CD4-positive, CD25-positive, alpha-beta regulatory T cell (primary cell): ENCODE measurements around the gene RBMS2. TPM values are rescaled to one million over a fixed set of nuclear protein-coding genes. Genes with fewer than 3 reads are reported as not detected.

ENCODE experiments used
- ATAC-seq, 2 donors: fragments of 150-1000 bp; cut with Tn5 transposase; one replicate each; pipeline ENCODE4 v1.10.0; 2021; ENCODE audit warnings: low read depth in 2 of 2, moderate number of reproducible peaks in 2 of 2, moderate library complexity in 1 of 2
- DNase-seq, 3 donors: peaks; one replicate each; pipeline versions ENCODE4 v3.0.0 to v3.0.0-alpha.2; 2012 to 2022; ENCODE audit warnings: mixed read lengths in 1 of 3
- H3K27ac ChIP-seq: one replicate; pipeline ENCODE4 v1.7.0; 2013; ENCODE audit warnings: mild to moderate bottlenecking, low read length; ENCODE audit not compliant: insufficient read depth, poor library complexity, severe bottlenecking
- H3K27me3 ChIP-seq: one replicate; pipeline ENCODE4 v1.7.0; 2013; ENCODE audit warnings: low read length; ENCODE audit not compliant: control insufficient read depth, insufficient read depth
- H3K36me3 ChIP-seq: one replicate; pipeline ENCODE4 v1.7.0; 2013; ENCODE audit warnings: mild to moderate bottlenecking, low read length, moderate library complexity; ENCODE audit not compliant: control insufficient read depth, insufficient read depth
- H3K4me1 ChIP-seq: 2 replicates; pipeline ENCODE4 v1.7.0; 2013; ENCODE audit warnings: mild to moderate bottlenecking, low read length; ENCODE audit not compliant: insufficient read depth, control insufficient read depth, poor library complexity, severe bottlenecking
- H3K4me3 ChIP-seq: one replicate; pipeline ENCODE4 v1.7.0; 2013; ENCODE audit warnings: low read depth, mild to moderate bottlenecking, low read length, moderate library complexity
- H3K9me3 ChIP-seq, 2 experiments: 1 replicate in 1 of 2; 2 replicates in 1 of 2; pipeline ENCODE4 v1.7.0; 2013; ENCODE audit warnings: low read length in 2 of 2, mild to moderate bottlenecking in 1 of 2, moderate library complexity in 1 of 2; ENCODE audit not compliant: control insufficient read depth in 2 of 2
- H3K27ac Mint-ChIP-seq, 3 donors: one replicate each; pipeline ENCODE4 v1.8.0; 2020 to 2022; ENCODE audit warnings: mild to moderate bottlenecking in 3 of 3, mixed read lengths in 3 of 3, moderate library complexity in 2 of 3
- H3K27me3 Mint-ChIP-seq: one replicate; pipeline ENCODE4 v1.8.0; 2022; ENCODE audit warnings: mild to moderate bottlenecking, mixed read lengths
- H3K36me3 Mint-ChIP-seq: one replicate; pipeline ENCODE4 v1.8.0; 2020; ENCODE audit warnings: mixed read lengths
- H3K4me1 Mint-ChIP-seq, 4 donors: one replicate each; pipeline ENCODE4 v1.8.0; 2020 to 2022; ENCODE audit warnings: mixed read lengths in 4 of 4, mild to moderate bottlenecking in 1 of 4
- H3K4me3 Mint-ChIP-seq, 4 donors: one replicate each; pipeline ENCODE4 v1.8.0; 2020 to 2022; ENCODE audit warnings: mild to moderate bottlenecking in 4 of 4, mixed read lengths in 4 of 4, moderate library complexity in 3 of 4
- H3K9me3 Mint-ChIP-seq, 7 donors: one replicate each; pipeline ENCODE4 v1.8.0; 2020 to 2022; ENCODE audit warnings: mixed read lengths in 7 of 7, mild to moderate bottlenecking in 3 of 7, moderate library complexity in 2 of 7
- polyA plus RNA-seq, 4 donors: library from polyadenylated mRNA; unstranded; fragments of 300-500 nt; fragmentation: Illumina TruSeq; gene quantifications; one replicate each; pipeline ENCODE4 v1.2.3, GENCODE V29; 2021
- total RNA-seq: library from RNA; stranded (reverse); gene quantifications from one replicate; pipeline ENCODE4 v1.2.3, GENCODE V29; 2022

Gene RBMS2
- total and polyA plus RNA-seq, 5 donors from 2014 or later, result 0.14 to 3.1 (median 0.32) TPM; not detected in 1

- H3K27ac Mint-ChIP-seq, result no peak overlapping the region
These were observed 79.1 kb downstream of the RBMS2 start for GRCh38 chr12:56600753-56601152.

GRCh38 chr12:56601503-56601902 lies 79.9 kb downstream of the RBMS2 start:
- Histone ChIP-seq H3K4me1 (no peaks in the 10 kb centered on the region), H3K27me3 (no peaks in the 10 kb centered on the region), H3K4me3 (no peak overlapping the region), H3K9me3 (no peaks in the 10 kb centered on the region), H3K27ac (no peak overlapping the region), H3K36me3 (peaks cover 94% of the 10 kb centered on the region)
- Mint-ChIP-seq H3K4me3 (peak overlapping the region in 1 of 4 donors; percentile 32), H3K27ac (peak overlapping the region in 2 of 3 donors; percentile 38 to 45), H3K36me3 (peaks cover 72% of the 10 kb centered on the region), H3K27me3 (no peaks in the 10 kb centered on the region), H3K9me3 (peaks cover 0 to 1% (median 0%) of the 10 kb centered on the region in 7 donors), H3K4me1 (peaks cover 0 to 2% (median 0%) of the 10 kb centered on the region in 4 donors)
- ATAC-seq (peak in 1 of 2 donors; percentile 49), DNase-seq (peak in 2 of 3 donors; percentile 32 to 43)

More at GRCh38 chr12:56600753-56601152, 79.1 kb downstream of the RBMS2 start:
- no peaks in the 10 kb centered on the region for H3K27me3 ChIP-seq
- H3K36me3 ChIP-seq, result peaks cover 92% of the 10 kb centered on the region
- Mint-ChIP-seq H3K4me1 (peaks cover 0 to 2% (median 0%) of the 10 kb centered on the region in 4 donors), H3K4me3 (no peak overlapping the region), H3K27me3 (no peaks in the 10 kb centered on the region), H3K9me3 (peaks cover 0 to 1% (median 0%) of the 10 kb centered on the region in 7 donors), H3K36me3 (peaks cover 64% of the 10 kb centered on the region)
- no peak for ATAC-seq
- H3K4me1 ChIP-seq, result no peaks in the 10 kb centered on the region
- no peak overlapping the region for H3K4me3 ChIP-seq
- H3K9me3 ChIP-seq, result no peaks in the 10 kb centered on the region
- H3K27ac ChIP-seq, result no peak overlapping the region
- DNase-seq, result no peak

- Histone ChIP-seq H3K36me3 (peaks cover 96% of the 10 kb centered on the region), H3K27me3 (no peaks in the 10 kb centered on the region), H3K4me1 (no peaks in the 10 kb centered on the region), H3K27ac (no peak overlapping the region), H3K4me3 (no peak overlapping the region), H3K9me3 (no peaks in the 10 kb centered on the region)
- H3K36me3 Mint-ChIP-seq, result peaks cover 71% of the 10 kb centered on the region
- ATAC-seq (no peak), DNase-seq (no peak)
- peaks cover 0 to 2% (median 0%) of the 10 kb centered on the region in 4 donors for H3K4me1 Mint-ChIP-seq
- H3K9me3 Mint-ChIP-seq, result peaks cover 0 to 1% (median 0%) of the 10 kb centered on the region in 7 donors
- no peak overlapping the region for H3K4me3 Mint-ChIP-seq
- H3K27me3 Mint-ChIP-seq, result no peaks in the 10 kb centered on the region
- H3K27ac Mint-ChIP-seq, result no peak overlapping the region
These were observed 80.6 kb downstream of the RBMS2 start for GRCh38 chr12:56602239-56602638.

GRCh38 chr12:56604355-56604754 lies 82.7 kb downstream of the RBMS2 start:
- Mint-ChIP-seq H3K36me3 (peaks cover 64% of the 10 kb centered on the region), H3K27ac (no peak overlapping the region)
- no peak for DNase-seq

GRCh38 chr12:56614627-56615026 lies 93.0 kb downstream of the RBMS2 start:
- no peak overlapping the region for H3K4me3 ChIP-seq
- no peaks in the 10 kb centered on the region for H3K4me1 ChIP-seq
- peaks cover 69% of the 10 kb centered on the region for H3K36me3 Mint-ChIP-seq
- H3K36me3 ChIP-seq, result peaks cover 87% of the 10 kb centered on the region
- peak overlapping the region in 1 of 3 donors; percentile 65 for H3K27ac Mint-ChIP-seq
- H3K27me3 ChIP-seq, result no peaks in the 10 kb centered on the region
- DNase-seq, result no peak
- no peaks in the 10 kb centered on the region for H3K9me3 ChIP-seq
- H3K9me3 Mint-ChIP-seq, result no peaks in the 10 kb centered on the region
- ATAC-seq, result no peak
- no peaks in the 10 kb centered on the region for H3K27me3 Mint-ChIP-seq
- H3K4me3 Mint-ChIP-seq, result no peak overlapping the region
- peak overlapping the region; percentile 25 for H3K27ac ChIP-seq
- H3K4me1 Mint-ChIP-seq, result peaks cover 5 to 28% (median 13%) of the 10 kb centered on the region in 4 donors

More at GRCh38 chr12:56604355-56604754, 82.7 kb downstream of the RBMS2 start:
- Mint-ChIP-seq H3K9me3 (no peaks in the 10 kb centered on the region), H3K4me1 (no peaks in the 10 kb centered on the region), H3K27me3 (no peaks in the 10 kb centered on the region), H3K4me3 (no peak overlapping the region)
- no peaks in the 10 kb centered on the region for H3K4me1 ChIP-seq
- ATAC-seq, result no peak
- no peaks in the 10 kb centered on the region for H3K9me3 ChIP-seq
- H3K4me3 ChIP-seq, result no peak overlapping the region
- peaks cover 90% of the 10 kb centered on the region for H3K36me3 ChIP-seq
- H3K27ac ChIP-seq, result no peak overlapping the region
- no peaks in the 10 kb centered on the region for H3K27me3 ChIP-seq

GRCh38 chr12:56616244-56616643 lies 94.6 kb downstream of the RBMS2 start:
- peaks cover 3% of the 10 kb centered on the region for H3K4me1 ChIP-seq
- no peaks in the 10 kb centered on the region for H3K9me3 Mint-ChIP-seq
- H3K27ac Mint-ChIP-seq, result peak overlapping the region; percentile 9 to 59 (median 15)
- H3K27ac ChIP-seq, result no peak overlapping the region
- no peaks in the 10 kb centered on the region for H3K9me3 ChIP-seq
- peaks cover 58% of the 10 kb centered on the region for H3K36me3 Mint-ChIP-seq
- H3K4me3 ChIP-seq, result no peak overlapping the region
- no peaks in the 10 kb centered on the region for H3K27me3 Mint-ChIP-seq
- peaks cover 14 to 42% (median 25%) of the 10 kb centered on the region in 4 donors for H3K4me1 Mint-ChIP-seq
- H3K27me3 ChIP-seq, result no peaks in the 10 kb centered on the region
- no peak for ATAC-seq
- DNase-seq, result no peak
- peaks cover 86% of the 10 kb centered on the region for H3K36me3 ChIP-seq
- H3K4me3 Mint-ChIP-seq, result no peak overlapping the region

GRCh38 chr12:56616925-56617324 lies 95.3 kb downstream of the RBMS2 start:
- Histone ChIP-seq H3K27ac (no peak overlapping the region), H3K36me3 (peaks cover 82% of the 10 kb centered on the region), H3K4me3 (no peak overlapping the region), H3K27me3 (no peaks in the 10 kb centered on the region), H3K9me3 (no peaks in the 10 kb centered on the region), H3K4me1 (peaks cover 3% of the 10 kb centered on the region)
- Mint-ChIP-seq H3K27ac (peak overlapping the region in 2 of 3 donors; percentile 29 to 59), H3K4me1 (peaks cover 15 to 45% (median 27%) of the 10 kb centered on the region in 4 donors), H3K4me3 (no peak overlapping the region), H3K27me3 (no peaks in the 10 kb centered on the region), H3K36me3 (peaks cover 52% of the 10 kb centered on the region), H3K9me3 (no peaks in the 10 kb centered on the region)
- ATAC-seq (no peak), DNase-seq (no peak)

- DNase-seq (no peak), ATAC-seq (no peak)
- no peak overlapping the region for H3K4me3 ChIP-seq
- H3K9me3 Mint-ChIP-seq, result no peaks in the 10 kb centered on the region
- H3K27me3 ChIP-seq, result no peaks in the 10 kb centered on the region
- H3K4me3 Mint-ChIP-seq, result peak overlapping the region in 1 of 4 donors; percentile 43
- H3K9me3 ChIP-seq, result no peaks in the 10 kb centered on the region
- H3K4me1 ChIP-seq, result peaks cover 40% of the 10 kb centered on the region
- H3K27ac Mint-ChIP-seq, result peak overlapping the region; percentile 57 to 81 (median 67)
- H3K27ac ChIP-seq, result no peak overlapping the region
- peaks cover 34 to 78% (median 61%) of the 10 kb centered on the region in 4 donors for H3K4me1 Mint-ChIP-seq
- no peaks in the 10 kb centered on the region for H3K27me3 Mint-ChIP-seq
- peaks cover 24% of the 10 kb centered on the region for H3K36me3 Mint-ChIP-seq
- H3K36me3 ChIP-seq, result peaks cover 40% of the 10 kb centered on the region
These were observed 100.9 kb downstream of the RBMS2 start for GRCh38 chr12:56622535-56622934.
